Germinal center (tissue), 1 donor: ENCODE results near the gene FARSB.
"Not testable (repeated sequence)": the region's sequence is repeated elsewhere in the genome, so short reads cannot be mapped to it uniquely, and the experiment has no call there.

Experiments
- DNase-seq: peaks from one replicate; pipeline ENCODE4 v3.0.0; 2012; ENCODE audit warnings: mixed read lengths, low spot score

Gene FARSB

GRCh38 chr2:222604749-222605515 is 51.0 kb downstream of the FARSB start:
- no peak for DNase-seq

- DNase-seq = no peak
These were observed 52.4 kb downstream of the FARSB start for GRCh38 chr2:222603501-222603900.

GRCh38 chr2:222598611-222599010 is 57.3 kb downstream of the FARSB start:
- no peak for DNase-seq

- no peak for DNase-seq
These were observed 60.3 kb downstream of the FARSB start for GRCh38 chr2:222595581-222595980.

- no peak for DNase-seq
These were observed 61.2 kb downstream of the FARSB start for GRCh38 chr2:222594679-222595078.

- DNase-seq = no peak
These were observed 63.7 kb downstream of the FARSB start for GRCh38 chr2:222592176-222592575.

- DNase-seq = no peak
These were observed 64.2 kb downstream of the FARSB start for GRCh38 chr2:222591661-222592060.

- not testable (repeated sequence) for DNase-seq
These were observed 71.3 kb downstream of the FARSB start for GRCh38 chr2:222584589-222584988.

GRCh38 chr2:222582928-222583327 is 73.0 kb downstream of the FARSB start:
- no peak for DNase-seq

GRCh38 chr2:222577341-222577740 is 78.6 kb downstream of the FARSB start:
- DNase-seq = no peak

GRCh38 chr2:222576171-222577081 is 79.5 kb downstream of the FARSB start:
- no peak for DNase-seq

GRCh38 chr2:222575618-222576017 is 80.3 kb downstream of the FARSB start:
- DNase-seq = no peak

GRCh38 chr2:222572751-222573174 is 83.1 kb downstream of the FARSB start:
- DNase-seq = no peak

- DNase-seq = no peak
These were observed 83.6 kb downstream of the FARSB start for GRCh38 chr2:222572264-222572721.

- DNase-seq = no peak
These were observed 86.1 kb downstream of the FARSB start for GRCh38 chr2:222569826-222570225.

GRCh38 chr2:222568865-222569264 is 87.0 kb downstream of the FARSB start:
- DNase-seq = no peak

- no peak for DNase-seq
These were observed 89.7 kb downstream of the FARSB start for GRCh38 chr2:222566229-222566628.

- DNase-seq = no peak
These were observed 92.0 kb downstream of the FARSB start for GRCh38 chr2:222563936-222564335.

- DNase-seq = no peak
These were observed 92.7 kb downstream of the FARSB start for GRCh38 chr2:222563106-222563718.

GRCh38 chr2:222561817-222562645 is 93.9 kb downstream of the FARSB start:
- peak; percentile 67 for DNase-seq

- no peak for DNase-seq
These were observed 94.7 kb downstream of the FARSB start for GRCh38 chr2:222561151-222561550.

GRCh38 chr2:222554517-222554916 is 101.4 kb downstream of the FARSB start:
- no peak for DNase-seq
